CD8-positive, alpha-beta memory T cell (primary cell): ENCODE data around the gene CDKN2AIPNL. TPM values are rescaled to one million over a fixed set of nuclear protein-coding genes. Genes with fewer than 3 reads are reported as not detected.

Experiments
- CTCF ChIA-PET: fragments of 350-600 bp; sonication (Branson Sonifier 250); formaldehyde crosslinking; loops from one replicate; lab custom pipeline; 2021; ENCODE audit warnings: antibody characterized with exemption; lab: Charles Lee
- POLR2A ChIA-PET: fragments of 350-600 bp; sonication (Branson Sonifier 250); formaldehyde crosslinking; loops from one replicate; lab custom pipeline; 2021; ENCODE audit warnings: antibody characterized with exemption; lab: Charles Lee
- DNase-seq, 5 donors: peaks; one replicate each; pipeline versions ENCODE4 v3.0.0 to v3.0.0-alpha.2; 2020 to 2022; ENCODE audit warnings: mixed read lengths in 1 of 5
- H3K27ac ChIP-seq: one replicate; pipeline ENCODE4 v1.7.0; 2013; ENCODE audit warnings: low read depth, mild to moderate bottlenecking, low read length, moderate library complexity
- H3K27me3 ChIP-seq: 2 replicates; pipeline ENCODE4 v1.7.0; 2013; ENCODE audit warnings: low read length, mild to moderate bottlenecking; ENCODE audit not compliant: insufficient read depth, poor library complexity, severe bottlenecking
- H3K36me3 ChIP-seq: 2 replicates; pipeline ENCODE4 v1.7.0; 2013; ENCODE audit warnings: mild to moderate bottlenecking, low read length, moderate library complexity; ENCODE audit not compliant: insufficient read depth
- H3K4me1 ChIP-seq: 2 replicates; pipeline ENCODE4 v1.7.0; 2013; ENCODE audit warnings: mild to moderate bottlenecking, low read length, moderate library complexity; ENCODE audit not compliant: insufficient read depth
- H3K4me3 ChIP-seq: 2 replicates; pipeline ENCODE4 v1.7.0; 2013; ENCODE audit warnings: mild to moderate bottlenecking, low read length
- H3K9me3 ChIP-seq: 2 replicates; pipeline ENCODE4 v1.7.0; 2013; ENCODE audit warnings: mild to moderate bottlenecking, low read length
- H3K27ac Mint-ChIP-seq, 8 donors: one replicate each; pipeline ENCODE4 v1.8.0; 2020 to 2021; ENCODE audit warnings: mixed read lengths in 8 of 8, mild to moderate bottlenecking in 6 of 8, inconsistent platforms in 3 of 8, moderate library complexity in 3 of 8
- H3K27me3 Mint-ChIP-seq, 2 donors: one replicate each; pipeline ENCODE4 v1.8.0; 2020 to 2021; ENCODE audit warnings: mixed read lengths in 2 of 2, mild to moderate bottlenecking in 1 of 2, moderate library complexity in 1 of 2
- H3K36me3 Mint-ChIP-seq, 3 donors: one replicate each; pipeline ENCODE4 v1.8.0; 2020 to 2021; ENCODE audit warnings: mixed read lengths in 3 of 3, inconsistent platforms in 1 of 3, mild to moderate bottlenecking in 1 of 3
- H3K4me1 Mint-ChIP-seq, 3 donors: one replicate each; pipeline ENCODE4 v1.8.0; 2020 to 2021; ENCODE audit warnings: mixed read lengths in 3 of 3, inconsistent platforms in 1 of 3, mild to moderate bottlenecking in 1 of 3
- H3K4me3 Mint-ChIP-seq, 7 donors: one replicate each; pipeline ENCODE4 v1.8.0; 2020 to 2021; ENCODE audit warnings: mixed read lengths in 7 of 7, mild to moderate bottlenecking in 6 of 7, moderate library complexity in 4 of 7, inconsistent platforms in 2 of 7
- H3K9me3 Mint-ChIP-seq, 5 donors: one replicate each; pipeline ENCODE4 v1.8.0; 2020 to 2022; ENCODE audit warnings: mixed read lengths in 5 of 5, mild to moderate bottlenecking in 3 of 5, moderate library complexity in 2 of 5, inconsistent platforms in 1 of 5
- polyA plus RNA-seq: library from polyadenylated mRNA; unstranded; fragments of 300-500 nt; fragmentation: Illumina TruSeq; gene quantifications from one replicate; pipeline ENCODE4 v1.2.3, GENCODE V29; 2021
- total RNA-seq, 2 experiments: library from RNA; stranded (reverse); gene quantifications; one replicate each; pipeline ENCODE4 v1.2.3, GENCODE V29; 2021

The CDKN2AIPNL gene
- total and polyA plus RNA-seq, 3 experiments from 2014 or later, result 29.6 to 42.2 (median 42.1) TPM

DNA sequence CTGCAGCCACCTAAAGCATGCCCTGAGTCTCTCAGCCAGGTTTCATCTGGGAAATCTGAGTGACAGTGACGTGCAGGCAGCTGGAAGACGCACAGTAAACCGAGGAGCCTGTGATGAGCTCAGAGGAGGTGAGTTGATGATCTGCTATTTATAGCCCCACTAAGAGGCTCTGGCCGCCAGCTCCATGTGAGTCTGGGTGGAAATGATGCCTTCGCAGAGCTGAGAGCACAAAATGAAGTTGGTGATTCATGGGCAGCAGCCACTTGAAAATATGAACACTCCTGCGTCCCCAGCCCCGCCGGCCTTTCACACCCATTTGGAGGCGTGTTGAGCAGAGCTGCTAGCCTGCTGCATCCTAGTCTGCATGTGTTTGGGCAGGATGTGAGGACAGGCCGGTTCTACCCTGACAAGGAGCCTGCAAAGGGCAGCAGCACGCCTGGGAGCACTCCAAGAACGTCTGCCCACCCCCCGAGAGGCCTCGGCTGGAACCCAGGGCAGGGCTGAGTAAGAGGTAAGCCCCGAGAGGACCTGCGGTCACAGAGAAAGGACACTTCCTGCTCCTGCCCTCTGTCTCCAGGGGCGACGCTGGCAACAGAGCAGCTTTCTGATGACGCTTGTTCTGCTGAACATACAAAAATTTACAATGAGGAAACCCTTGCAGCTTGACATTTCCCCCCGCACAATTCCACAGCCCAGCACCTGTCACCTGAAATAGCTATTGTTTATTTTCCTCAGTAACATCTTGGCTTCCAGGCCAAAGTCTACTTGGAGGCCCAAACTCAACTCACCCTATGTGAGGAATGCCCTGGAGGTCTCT, 25.1 kb upstream of the CDKN2AIPNL start:
- ChIA-PET POLR2A (interaction anchor here (0.7 to 1.8 kb wide), 4 partner anchors 27 to 89 kb away, joined by 3 to 5 read pairs (median 3); no protein-coding TSS in a partner anchor), CTCF (interaction anchor here (1.0 kb wide), 1 partner anchor 147 kb away, joined by 3 read pairs; no protein-coding TSS in a partner anchor)
- H3K27ac ChIP-seq, result peak overlapping the region; percentile 43
- H3K36me3 ChIP-seq, result no peaks in the 10 kb centered on the region
- H3K27ac Mint-ChIP-seq, result peak overlapping the region; percentile 39 to 91 (median 80)
- H3K4me1 Mint-ChIP-seq, result peaks cover 11 to 18% (median 12%) of the 10 kb centered on the region in 3 donors
- peaks cover 16% of the 10 kb centered on the region for H3K4me1 ChIP-seq
- DNase-seq, result peak; percentile 10 to 78 (median 51)
- peaks cover 3 to 5% of the 10 kb centered on the region in 2 donors for H3K27me3 Mint-ChIP-seq
- no peaks in the 10 kb centered on the region for H3K36me3 Mint-ChIP-seq
- H3K9me3 ChIP-seq, result no peaks in the 10 kb centered on the region
- H3K27me3 ChIP-seq, result no peaks in the 10 kb centered on the region
- H3K9me3 Mint-ChIP-seq, result no peaks in the 10 kb centered on the region
- H3K4me3 Mint-ChIP-seq, result peak overlapping the region; percentile 8 to 69 (median 43)
- no peak overlapping the region for H3K4me3 ChIP-seq

DNA sequence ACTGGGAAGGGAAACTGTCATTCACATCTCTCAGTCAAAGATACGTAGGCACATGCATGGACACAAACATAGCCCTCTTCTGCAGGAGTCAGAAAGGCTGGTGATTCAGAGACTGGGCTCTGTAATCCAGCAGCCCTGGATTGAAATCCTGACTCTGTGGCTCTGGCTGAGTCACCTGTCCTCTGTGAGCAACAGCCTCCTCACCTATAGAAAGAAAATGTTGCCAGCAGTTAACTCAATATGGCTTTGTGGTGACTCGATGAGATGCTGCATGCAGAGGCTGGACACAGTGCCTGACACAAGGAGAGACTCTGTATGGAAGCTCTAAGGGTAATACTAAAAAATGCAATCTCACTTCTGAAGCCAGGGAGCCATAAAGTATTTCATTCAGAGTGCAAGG, 23.9 kb upstream of the CDKN2AIPNL start:
- peaks cover 16% of the 10 kb centered on the region for H3K4me1 ChIP-seq
- H3K4me3 Mint-ChIP-seq, result no peak overlapping the region
- H3K4me3 ChIP-seq, result no peak overlapping the region
- DNase-seq, result no peak
- H3K36me3 ChIP-seq, result no peaks in the 10 kb centered on the region
- CTCF ChIA-PET, result no interaction called here
- H3K9me3 Mint-ChIP-seq, result no peaks in the 10 kb centered on the region
- no peak overlapping the region for H3K27ac ChIP-seq
- no peaks in the 10 kb centered on the region for H3K9me3 ChIP-seq
- H3K4me1 Mint-ChIP-seq, result peaks cover 11 to 18% (median 12%) of the 10 kb centered on the region in 3 donors
- no peaks in the 10 kb centered on the region for H3K36me3 Mint-ChIP-seq
- POLR2A ChIA-PET, result no interaction called here
- H3K27me3 ChIP-seq, result no peaks in the 10 kb centered on the region
- H3K27ac Mint-ChIP-seq, result peak overlapping the region in 3 of 8 donors; percentile 52 to 74 (median 63)
- H3K27me3 Mint-ChIP-seq, result peaks cover 5 to 6% of the 10 kb centered on the region in 2 donors

DNA sequence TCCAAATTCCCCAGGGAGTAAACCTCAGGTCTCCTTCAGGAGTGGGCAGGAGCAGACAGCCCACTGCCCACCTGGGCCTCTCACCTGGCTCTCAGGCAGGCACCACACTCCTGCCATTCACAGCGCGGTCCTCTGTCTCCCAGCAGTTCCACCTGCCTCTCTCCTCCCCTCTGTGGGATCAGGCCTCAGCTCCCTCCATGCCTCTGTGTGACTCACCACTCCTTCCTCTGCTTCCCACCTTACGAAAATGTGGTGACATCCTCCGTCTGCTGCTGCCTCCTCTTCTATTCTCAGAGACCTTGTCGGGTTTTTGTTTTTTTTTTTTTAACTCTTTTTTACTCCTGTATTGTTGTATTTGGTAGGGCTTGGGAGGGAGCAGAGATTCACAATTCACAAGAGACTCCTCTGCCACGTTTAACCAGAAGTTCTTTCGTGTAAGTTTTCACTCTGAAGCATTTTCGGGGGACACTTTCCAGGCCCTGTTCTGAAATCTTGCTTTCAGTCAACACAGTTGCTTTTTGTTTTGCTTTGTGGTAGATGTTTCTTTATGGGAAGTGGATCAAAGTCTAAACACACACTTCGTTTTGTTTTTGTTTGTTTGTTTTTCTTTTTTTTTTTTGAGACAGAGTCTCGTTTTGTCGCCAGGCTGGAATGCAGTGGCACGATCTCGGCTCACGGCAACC, 21.1 kb upstream of the CDKN2AIPNL start:
- Histone ChIP-seq H3K27me3 (no peaks in the 10 kb centered on the region), H3K9me3 (no peaks in the 10 kb centered on the region), H3K4me3 (no peak overlapping the region), H3K27ac (no peak overlapping the region), H3K4me1 (peaks cover 16% of the 10 kb centered on the region), H3K36me3 (no peaks in the 10 kb centered on the region)
- Mint-ChIP-seq H3K4me3 (no peak overlapping the region), H3K27me3 (peaks cover 5 to 6% of the 10 kb centered on the region in 2 donors), H3K4me1 (peaks cover 11 to 18% (median 12%) of the 10 kb centered on the region in 3 donors), H3K36me3 (no peaks in the 10 kb centered on the region), H3K27ac (peak overlapping the region in 1 of 8 donors; percentile 44), H3K9me3 (no peaks in the 10 kb centered on the region)
- DNase-seq, result no peak
- ChIA-PET POLR2A (no interaction called here), CTCF (no interaction called here)

DNA sequence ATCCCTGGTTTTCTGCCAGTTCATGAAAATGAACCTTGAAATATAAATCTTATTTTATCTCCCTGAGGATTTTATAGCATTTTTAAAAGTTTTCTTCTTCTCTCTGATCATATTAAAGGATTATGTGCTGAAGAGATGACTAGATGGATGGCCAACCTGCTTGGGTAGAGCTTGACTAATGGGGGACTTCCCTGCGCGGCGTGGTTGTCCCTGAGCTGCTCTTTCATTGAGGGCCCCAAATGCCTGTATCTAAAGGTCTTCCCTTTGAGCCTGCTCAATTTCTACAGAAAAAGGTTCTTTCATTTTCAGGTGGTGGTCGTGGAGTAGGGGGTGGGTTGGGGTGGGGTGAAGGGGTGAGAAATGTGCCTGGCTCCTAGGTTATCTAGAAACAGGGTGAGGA, 20.5 kb upstream of the CDKN2AIPNL start:
- Mint-ChIP-seq H3K9me3 (no peaks in the 10 kb centered on the region), H3K27me3 (peaks cover 5 to 8% of the 10 kb centered on the region in 2 donors), H3K4me3 (no peak overlapping the region), H3K27ac (peak overlapping the region in 2 of 8 donors; percentile 8 to 37), H3K4me1 (peaks cover 11 to 15% (median 11%) of the 10 kb centered on the region in 3 donors), H3K36me3 (no peaks in the 10 kb centered on the region)
- H3K36me3 ChIP-seq, result no peaks in the 10 kb centered on the region
- ChIA-PET POLR2A (no interaction called here), CTCF (no interaction called here)
- no peak for DNase-seq
- no peaks in the 10 kb centered on the region for H3K27me3 ChIP-seq
- H3K4me1 ChIP-seq, result peaks cover 9% of the 10 kb centered on the region
- H3K4me3 ChIP-seq, result no peak overlapping the region
- no peak overlapping the region for H3K27ac ChIP-seq
- no peaks in the 10 kb centered on the region for H3K9me3 ChIP-seq

DNA sequence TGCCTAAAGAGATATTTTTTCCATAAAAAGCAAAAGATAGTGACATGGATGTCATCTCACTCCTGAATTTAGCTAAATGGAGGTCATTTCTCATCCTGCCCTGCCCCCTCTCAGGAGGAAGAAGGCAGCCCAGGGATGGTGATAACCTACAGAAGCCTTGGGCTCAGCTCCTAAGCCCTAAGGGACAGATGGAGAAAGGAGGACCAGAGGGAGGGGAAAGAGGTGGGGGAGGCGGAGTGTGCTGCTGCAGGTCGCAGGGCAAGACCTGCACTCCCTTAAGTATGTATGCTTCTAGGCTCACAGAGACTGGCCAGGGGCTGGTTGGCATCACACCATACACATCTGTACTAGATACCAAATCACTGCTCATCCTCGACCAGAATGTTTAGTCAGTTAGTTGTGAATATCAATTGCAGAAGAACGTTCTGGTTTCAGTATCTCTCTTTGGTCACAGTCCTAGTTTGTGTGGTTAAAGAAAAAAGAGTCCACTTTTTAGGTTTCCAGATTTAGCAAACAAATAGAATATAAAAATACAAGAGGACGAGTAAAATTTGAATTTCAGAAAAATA, 18.4 kb upstream of the CDKN2AIPNL start:
- Mint-ChIP-seq H3K4me3 (no peak overlapping the region), H3K9me3 (no peaks in the 10 kb centered on the region), H3K27ac (no peak overlapping the region), H3K4me1 (no peaks in the 10 kb centered on the region), H3K36me3 (no peaks in the 10 kb centered on the region), H3K27me3 (peaks cover 5% of the 10 kb centered on the region in 2 donors)
- no peaks in the 10 kb centered on the region for H3K36me3 ChIP-seq
- H3K4me3 ChIP-seq, result no peak overlapping the region
- ChIA-PET CTCF (interaction anchor here (0.9 kb wide), 1 partner anchor 90 kb away, joined by 3 read pairs; no protein-coding TSS in a partner anchor), POLR2A (no interaction called here)
- H3K4me1 ChIP-seq, result no peaks in the 10 kb centered on the region
- no peaks in the 10 kb centered on the region for H3K27me3 ChIP-seq
- DNase-seq, result no peak
- H3K9me3 ChIP-seq, result no peaks in the 10 kb centered on the region
- H3K27ac ChIP-seq, result no peak overlapping the region

DNA sequence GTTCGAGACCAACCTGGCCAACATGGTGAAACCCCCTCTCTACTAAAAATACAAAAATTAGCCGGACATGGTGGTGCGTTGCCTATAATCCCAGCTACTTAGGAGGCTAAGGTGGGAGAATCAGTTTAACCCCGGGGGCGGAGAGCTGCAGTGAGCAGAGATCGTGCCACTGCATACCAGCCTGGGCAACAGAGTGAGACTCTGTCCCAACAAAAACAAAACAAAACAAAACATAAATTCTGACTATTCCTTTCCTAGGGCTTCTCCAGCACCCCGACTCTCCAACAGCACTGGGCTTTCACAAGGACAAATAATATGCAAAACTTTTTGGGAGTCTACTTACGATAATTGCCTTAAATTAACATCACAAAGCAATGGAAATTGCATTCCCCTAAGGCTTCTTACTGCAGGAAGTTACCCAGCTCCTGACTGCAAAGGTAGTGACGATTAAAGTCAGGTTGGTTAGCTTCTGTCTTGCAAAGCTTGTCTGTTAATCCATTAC, 15.9 kb upstream of the CDKN2AIPNL start:
- Mint-ChIP-seq H3K4me1 (no peaks in the 10 kb centered on the region), H3K9me3 (no peaks in the 10 kb centered on the region), H3K27me3 (peaks cover 4 to 5% of the 10 kb centered on the region in 2 donors), H3K27ac (no peak overlapping the region), H3K36me3 (no peaks in the 10 kb centered on the region), H3K4me3 (no peak overlapping the region)
- DNase-seq, result no peak
- Histone ChIP-seq H3K4me3 (no peak overlapping the region), H3K27ac (no peak overlapping the region), H3K27me3 (no peaks in the 10 kb centered on the region), H3K4me1 (no peaks in the 10 kb centered on the region), H3K36me3 (no peaks in the 10 kb centered on the region), H3K9me3 (no peaks in the 10 kb centered on the region)
- ChIA-PET CTCF (interaction anchor here (1.4 to 1.5 kb wide), 2 partner anchors 16 to 160 kb away, joined by 3 to 5 read pairs; partner anchors contain the start of gene CDKN2AIPNL), POLR2A (interaction anchor here (1.2 kb wide), 1 partner anchor 96 kb away, joined by 3 read pairs; no protein-coding TSS in a partner anchor)

DNA sequence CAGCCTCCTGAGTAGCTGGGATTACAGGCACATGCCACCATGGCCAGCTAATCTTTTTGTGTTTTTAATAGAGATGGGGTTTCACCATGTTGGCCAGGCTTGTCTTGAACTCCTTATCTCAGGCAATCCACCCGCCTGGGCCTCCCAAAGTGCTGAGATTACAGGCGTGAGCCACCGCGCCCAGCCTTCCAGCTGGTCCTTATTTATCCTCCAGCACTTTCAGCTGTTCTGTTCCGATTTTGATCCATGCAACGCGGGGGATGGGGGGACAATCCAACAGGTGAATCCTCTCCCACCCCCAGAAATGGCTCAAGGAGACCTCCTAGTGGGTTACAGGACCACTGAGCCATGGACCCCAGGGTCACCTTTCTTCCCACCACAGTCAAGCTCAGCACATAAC, 14.7 kb upstream of the CDKN2AIPNL start:
- no peak for DNase-seq
- POLR2A ChIA-PET, result no interaction called here
- Histone ChIP-seq H3K9me3 (no peaks in the 10 kb centered on the region), H3K27me3 (no peaks in the 10 kb centered on the region), H3K36me3 (no peaks in the 10 kb centered on the region), H3K4me3 (no peak overlapping the region), H3K4me1 (no peaks in the 10 kb centered on the region), H3K27ac (no peak overlapping the region)
- no peaks in the 10 kb centered on the region for H3K36me3 Mint-ChIP-seq
- no peak overlapping the region for H3K4me3 Mint-ChIP-seq
- H3K27me3 Mint-ChIP-seq, result peaks cover 4% of the 10 kb centered on the region in 2 donors
- no peaks in the 10 kb centered on the region for H3K9me3 Mint-ChIP-seq
- CTCF ChIA-PET, result interaction anchor here (1.0 to 2.0 kb wide), 2 partner anchors 11 to 101 kb away, joined by 3 to 6 read pairs; no protein-coding TSS in a partner anchor
- no peaks in the 10 kb centered on the region for H3K4me1 Mint-ChIP-seq
- H3K27ac Mint-ChIP-seq, result peak overlapping the region in 1 of 8 donors; percentile 75
